Left lobe of liver (tissue), 2 donors: Measurements from ENCODE around the gene KRT6B. TPM values are rescaled to one million over a fixed set of nuclear protein-coding genes. Genes with fewer than 3 reads are reported as not detected.
"Not testable (repeated sequence)": the region's sequence is repeated elsewhere in the genome, so short reads cannot be mapped to it uniquely, and the experiment has no call there.

Experiments
- ATAC-seq: fragments of 200-7000 bp; cut with Tn5 transposase; one replicate; pipeline ENCODE4 v1.9.1; 2020; ENCODE audit warnings: mild to moderate bottlenecking, moderate library complexity
- DNase-seq: peaks from one replicate; pipeline ENCODE4 v3.0.0-alpha.2; 2020; ENCODE audit warnings: low spot score
- total RNA-seq: library from RNA; stranded (reverse); gene quantifications from one replicate; pipeline ENCODE4 v1.2.1, GENCODE V29; 2021
- donor health status: DM: no; HTN: no; CAD: no; lungs with moderate emphysema.
- donor health status: DM: no; HTN: yes; CAD: no.

KRT6B gene
- total RNA-seq, 1 donor from 2014 or later: not detected

- ATAC-seq (no peak), DNase-seq (no peak)
Measured at GRCh38 chr12:52473768-52474167, 21.8 kb upstream of the KRT6B start, which contains the start of gene KRT6C. Gene KRT6C (minus strand): TSS chr12:52473805. CDS start chr12:52473737, 68 bp downstream.

DNA sequence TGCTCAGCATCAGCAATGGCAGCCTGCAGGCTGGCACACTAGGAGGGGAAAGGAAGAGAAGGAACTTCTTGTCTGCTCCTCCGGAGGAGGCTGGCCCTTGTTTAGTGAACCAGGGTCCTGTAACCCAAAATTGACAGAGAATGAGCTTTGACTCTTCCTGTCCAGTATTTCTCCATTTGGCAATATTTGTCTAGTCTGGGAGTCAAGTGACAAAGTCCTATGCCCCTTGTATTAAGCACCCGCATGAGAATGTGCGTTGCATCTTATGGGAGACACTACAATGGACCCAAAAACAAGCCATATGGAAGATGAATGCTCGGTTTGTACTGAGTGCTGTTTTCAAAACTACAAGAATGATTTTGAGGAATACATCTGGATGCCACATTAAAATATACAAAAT is 17.9 kb upstream of the KRT6B start:
- ATAC-seq (peak; percentile 44), DNase-seq (no peak)

DNA sequence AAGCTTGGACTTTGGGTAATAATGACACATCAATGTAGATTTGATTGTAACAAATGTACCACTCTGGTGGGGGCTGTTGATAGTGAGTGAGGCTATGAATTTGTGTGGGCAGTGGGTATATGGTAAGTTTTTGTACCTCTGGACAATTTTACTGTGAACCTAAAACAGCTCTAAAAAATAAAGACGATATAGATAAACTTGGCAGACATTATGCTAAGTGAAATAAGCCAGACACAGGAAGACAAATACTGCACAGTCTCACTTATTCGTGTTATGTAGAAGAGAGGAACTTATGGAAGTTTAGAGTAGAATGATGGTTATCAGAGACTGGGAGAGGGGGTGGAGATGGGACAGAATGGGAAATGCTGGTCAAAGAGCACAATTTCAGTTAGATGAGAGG is 13.0 kb upstream of the KRT6B start:
- DNase-seq (no peak), ATAC-seq (no peak)

GRCh38 chr12:52461693-52462092 is 9.7 kb upstream of the KRT6B start:
- ATAC-seq (no peak), DNase-seq (no peak)

GRCh38 chr12:52458861-52459260 is 6.9 kb upstream of the KRT6B start:
- no peak for ATAC-seq

DNA sequence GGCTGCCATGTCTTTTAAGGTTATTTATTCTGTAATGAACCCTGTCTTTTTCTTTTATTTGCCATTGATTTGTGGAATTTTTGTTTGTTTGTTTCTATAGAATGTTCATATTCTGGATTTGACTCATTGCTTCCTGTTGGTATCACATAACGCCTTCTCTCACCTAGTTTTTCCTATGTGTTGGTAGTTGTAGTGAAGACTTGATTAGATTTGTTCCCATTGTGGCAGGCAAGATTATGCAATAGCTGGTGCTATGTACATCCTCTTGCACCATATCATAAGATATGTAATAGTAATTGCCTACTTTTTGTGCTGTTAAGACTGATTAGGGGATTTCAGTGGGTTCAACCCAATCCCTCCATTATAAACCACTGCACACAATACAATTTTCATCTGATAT is 3.9 kb upstream of the KRT6B start:
- no peak for ATAC-seq
- no peak for DNase-seq

More at GRCh38 chr12:52458861-52459260, 6.9 kb upstream of the KRT6B start:
- DNase-seq: no peak

DNA sequence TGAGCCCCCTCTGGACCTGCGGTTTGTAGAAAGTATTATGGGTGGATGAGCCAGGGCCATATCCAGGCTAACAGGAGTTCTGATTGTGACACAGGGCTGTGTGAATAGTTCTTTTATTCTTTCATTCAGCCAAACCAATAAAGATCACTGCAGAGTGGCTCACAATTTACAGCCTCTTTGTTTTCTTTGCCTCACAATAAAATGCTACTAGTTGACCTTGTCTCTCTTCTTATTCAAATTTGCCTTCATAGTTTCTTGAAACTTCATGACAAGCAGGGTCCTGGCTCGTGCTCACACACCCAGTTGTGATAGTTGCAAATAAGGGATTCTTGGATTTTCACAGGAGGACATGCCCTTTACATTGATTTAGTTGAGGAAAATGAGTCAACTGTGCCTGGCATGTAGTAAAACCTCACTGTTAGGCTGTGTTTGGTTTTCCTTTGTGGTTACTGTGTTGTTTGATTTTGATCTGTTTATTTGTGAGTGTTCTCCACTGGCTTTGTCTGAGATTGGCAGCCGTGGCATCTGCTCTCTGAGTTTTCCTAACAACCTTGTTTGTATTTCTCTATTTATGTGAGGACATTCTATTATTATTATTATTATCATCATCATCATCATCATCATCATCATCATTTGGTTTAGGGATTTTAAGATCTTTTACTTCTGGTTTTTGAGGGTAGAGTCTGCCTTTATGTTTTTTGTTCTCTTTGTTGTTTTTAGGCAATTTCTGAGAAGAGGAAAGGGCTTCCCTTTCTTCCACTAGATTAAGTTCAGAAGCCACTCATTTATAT is 2.7 kb upstream of the KRT6B start:
- no peak for ATAC-seq
- no peak for DNase-seq

GRCh38 chr12:52448228-52448627 is 3.7 kb downstream of the KRT6B start:
- no peak for ATAC-seq
- no peak for DNase-seq

GRCh38 chr12:52447196-52447595 is 4.8 kb downstream of the KRT6B start:
- DNase-seq, ATAC-seq: not testable (repeated sequence)

DNA sequence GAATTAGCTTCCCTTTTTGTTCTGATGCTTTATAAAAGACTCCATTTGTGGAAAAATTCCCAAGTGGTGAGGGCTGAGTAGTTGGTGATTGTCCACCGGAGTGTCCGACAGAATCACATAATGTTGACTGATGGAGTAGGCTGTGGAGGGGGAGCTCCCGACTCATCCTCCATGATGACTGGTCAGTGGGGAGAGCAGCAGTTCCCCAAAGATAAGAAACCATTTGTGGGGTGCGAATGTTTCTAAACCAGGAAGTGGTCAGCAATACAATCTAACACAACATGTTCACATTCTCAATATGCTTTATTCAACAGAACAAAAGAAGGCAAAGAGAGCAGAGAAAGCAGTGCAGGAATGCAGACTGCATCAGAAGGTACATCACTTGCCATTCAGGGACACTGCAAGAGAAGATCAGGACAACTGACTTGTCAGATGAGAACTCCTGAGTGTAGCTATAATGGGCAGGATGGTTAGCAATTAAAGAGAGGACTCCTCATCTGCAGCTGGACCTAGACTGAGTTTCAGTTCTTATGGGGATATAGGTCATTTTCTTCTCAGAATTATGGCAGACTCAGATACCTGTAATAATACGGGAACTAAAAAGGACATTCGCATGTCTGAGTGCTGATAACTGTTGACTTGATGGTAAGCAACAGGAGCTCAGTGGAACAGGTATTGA is 5.4 kb downstream of the KRT6B start:
- DNase-seq (no peak), ATAC-seq (no peak)

DNA sequence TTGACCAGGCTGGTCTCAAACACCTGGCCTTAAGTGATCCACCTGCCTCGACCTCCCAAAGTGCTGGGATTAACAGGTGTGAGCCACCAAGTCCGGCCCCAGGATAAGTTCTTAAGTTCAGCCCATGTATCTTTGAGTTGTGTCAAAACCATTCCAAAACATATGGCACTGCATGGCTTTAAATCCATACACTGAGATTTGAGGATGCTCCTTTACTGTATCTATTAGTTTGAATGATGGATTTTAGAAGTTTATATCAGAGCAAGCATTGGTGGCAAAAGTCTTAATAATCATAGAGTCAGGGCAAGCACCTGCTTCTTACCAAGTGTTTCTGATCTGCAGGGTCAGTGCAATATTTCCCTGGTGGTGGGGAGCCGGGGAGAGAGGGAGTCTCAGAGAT is 6.1 kb downstream of the KRT6B start:
- ATAC-seq (no peak), DNase-seq (no peak)

DNA sequence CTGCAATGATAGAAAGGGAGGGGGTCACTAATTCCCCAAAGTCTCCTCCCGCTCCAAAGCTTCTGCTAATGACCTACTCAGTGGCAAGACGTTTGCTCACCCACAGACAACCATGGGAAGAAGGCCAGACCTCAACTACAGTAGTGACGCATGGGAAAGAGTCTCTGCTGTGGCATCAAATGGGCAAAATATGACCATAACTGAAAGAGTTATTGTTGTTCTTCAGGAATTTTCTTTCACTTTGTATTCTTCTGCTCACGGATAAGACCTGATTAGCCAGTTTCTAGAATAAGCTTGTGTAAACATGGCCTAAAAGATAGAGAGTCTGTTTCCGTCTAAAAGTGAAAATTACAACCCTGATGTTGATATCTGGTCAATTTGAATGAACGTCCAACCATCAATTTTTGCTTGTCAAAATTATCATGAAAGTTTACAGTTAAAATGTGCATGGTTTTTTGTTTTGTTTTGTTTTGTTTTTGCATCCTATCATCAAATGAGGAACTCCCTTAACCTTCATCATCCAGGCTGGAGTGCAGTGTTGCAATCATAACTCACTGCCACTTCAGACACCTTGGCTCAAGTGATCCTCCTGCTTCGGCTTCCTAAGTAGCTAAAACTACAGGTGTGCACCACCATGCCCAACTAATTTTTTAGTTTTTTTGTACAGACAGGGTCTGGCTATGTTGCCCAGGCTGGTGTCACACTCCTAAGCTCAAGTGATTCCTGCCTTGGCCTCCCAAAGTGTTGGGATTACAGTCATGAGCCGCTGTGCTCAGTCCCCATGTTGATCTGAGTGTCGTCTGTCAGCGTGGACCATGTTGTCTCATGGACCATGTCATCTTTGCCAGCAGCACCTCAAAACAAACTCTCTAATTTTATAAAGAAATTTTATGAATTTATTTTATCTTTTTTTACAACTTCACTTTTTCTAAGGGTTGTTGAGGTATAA is 7.0 kb downstream of the KRT6B start:
- DNase-seq: no peak
- ATAC-seq: no peak

DNA sequence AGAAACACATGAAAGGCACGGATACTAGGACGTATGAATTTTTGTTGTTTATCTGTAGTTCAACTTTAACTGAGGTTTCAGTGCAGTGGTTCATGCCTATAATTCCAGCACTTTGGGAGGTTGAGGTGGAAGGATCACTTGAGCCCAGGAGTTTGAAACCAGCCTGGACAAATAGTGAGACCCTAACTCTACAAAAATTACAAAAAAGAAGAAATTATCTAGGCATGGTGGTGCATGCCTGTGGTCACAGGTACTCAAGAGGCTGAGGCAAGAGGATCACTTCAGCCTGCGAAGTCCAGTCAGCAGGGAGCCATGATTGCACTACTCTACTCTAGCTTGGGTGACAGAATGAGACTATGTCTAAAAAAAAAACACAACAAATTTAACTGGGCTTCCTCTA is 8.0 kb downstream of the KRT6B start:
- DNase-seq: no peak
- ATAC-seq: no peak

DNA sequence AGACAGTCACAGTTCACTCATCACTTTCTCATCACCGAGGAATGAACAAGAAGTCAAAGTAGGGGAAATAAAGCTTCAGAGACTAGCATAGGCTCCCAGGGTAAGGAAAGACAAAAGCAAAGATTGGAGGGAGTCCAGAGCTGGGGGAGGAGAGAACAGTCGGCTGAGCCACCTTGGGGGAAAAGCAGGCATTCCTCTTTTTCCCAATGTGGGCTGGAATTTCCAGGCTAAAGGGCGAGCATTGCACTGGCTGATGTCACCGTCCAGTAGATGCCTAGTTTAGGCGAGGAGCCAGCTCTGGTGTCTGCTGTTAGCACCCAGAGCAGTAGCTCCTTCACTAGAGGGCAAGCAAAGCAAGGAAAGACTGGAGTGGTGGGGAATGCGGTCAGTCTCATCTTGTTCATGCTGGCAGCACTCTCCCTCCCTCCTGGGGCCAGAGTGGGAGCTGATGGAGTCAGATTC is 9.3 kb downstream of the KRT6B start:
- DNase-seq: no peak
- ATAC-seq: peak; percentile 13

DNA sequence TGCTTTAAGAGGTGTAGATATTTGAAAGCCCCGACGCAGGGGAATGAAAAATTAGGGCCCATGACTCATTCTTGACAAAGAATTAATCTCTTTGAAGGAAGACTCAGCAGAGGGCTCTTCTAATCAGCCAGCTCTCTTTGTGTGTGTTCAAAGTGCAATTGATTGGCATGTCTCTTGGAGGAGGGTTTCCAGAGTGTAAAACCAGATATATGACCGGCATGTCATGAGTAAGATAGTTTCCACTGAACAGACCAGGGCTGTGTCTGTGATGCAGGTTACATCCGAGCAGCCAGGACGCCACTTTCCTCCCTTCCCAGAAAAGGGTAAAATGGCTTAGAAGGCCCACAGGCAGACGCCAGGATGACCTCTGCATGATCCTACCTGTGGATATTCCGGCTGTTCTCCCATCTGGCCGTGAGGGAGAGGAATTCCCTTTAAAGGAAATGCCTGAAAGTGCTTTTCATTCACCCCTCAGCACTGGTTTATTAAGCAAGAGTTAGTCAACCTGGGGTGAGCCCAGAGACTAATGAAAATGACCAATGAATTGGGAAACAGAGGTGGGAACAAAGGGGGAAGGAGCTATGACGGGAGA is 10.5 kb downstream of the KRT6B start:
- ATAC-seq: no peak
- DNase-seq: no peak

DNA sequence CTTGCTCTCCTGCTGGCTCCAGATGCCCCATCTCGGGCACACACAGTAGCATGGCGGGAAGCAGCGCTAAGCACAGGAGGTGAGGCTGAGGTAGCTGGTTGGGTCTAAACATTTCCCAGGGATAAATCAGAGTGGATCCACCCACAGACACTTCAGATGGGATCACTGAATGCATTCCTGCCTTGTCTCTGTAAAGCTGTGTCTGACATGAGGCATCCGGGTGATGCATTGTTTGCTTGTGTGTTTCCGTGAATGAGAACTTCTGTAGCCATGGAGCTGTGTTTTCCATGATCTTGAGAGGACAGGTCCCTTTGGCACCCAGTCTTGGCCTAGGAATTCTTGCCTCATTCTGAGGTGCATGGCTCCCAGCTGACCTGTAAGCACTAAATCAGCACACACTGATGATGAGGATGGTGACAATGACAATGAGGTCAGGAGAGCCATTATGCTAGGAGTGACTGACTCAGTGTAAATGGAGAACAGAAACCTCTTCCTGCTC is 11.1 kb downstream of the KRT6B start:
- DNase-seq (no peak), ATAC-seq (no peak)

GRCh38 chr12:52439845-52440244 is 12.1 kb downstream of the KRT6B start:
- no peak for DNase-seq
- no peak for ATAC-seq

GRCh38 chr12:52439420-52439819 is 12.5 kb downstream of the KRT6B start:
- DNase-seq: no peak
- no peak for ATAC-seq

DNA sequence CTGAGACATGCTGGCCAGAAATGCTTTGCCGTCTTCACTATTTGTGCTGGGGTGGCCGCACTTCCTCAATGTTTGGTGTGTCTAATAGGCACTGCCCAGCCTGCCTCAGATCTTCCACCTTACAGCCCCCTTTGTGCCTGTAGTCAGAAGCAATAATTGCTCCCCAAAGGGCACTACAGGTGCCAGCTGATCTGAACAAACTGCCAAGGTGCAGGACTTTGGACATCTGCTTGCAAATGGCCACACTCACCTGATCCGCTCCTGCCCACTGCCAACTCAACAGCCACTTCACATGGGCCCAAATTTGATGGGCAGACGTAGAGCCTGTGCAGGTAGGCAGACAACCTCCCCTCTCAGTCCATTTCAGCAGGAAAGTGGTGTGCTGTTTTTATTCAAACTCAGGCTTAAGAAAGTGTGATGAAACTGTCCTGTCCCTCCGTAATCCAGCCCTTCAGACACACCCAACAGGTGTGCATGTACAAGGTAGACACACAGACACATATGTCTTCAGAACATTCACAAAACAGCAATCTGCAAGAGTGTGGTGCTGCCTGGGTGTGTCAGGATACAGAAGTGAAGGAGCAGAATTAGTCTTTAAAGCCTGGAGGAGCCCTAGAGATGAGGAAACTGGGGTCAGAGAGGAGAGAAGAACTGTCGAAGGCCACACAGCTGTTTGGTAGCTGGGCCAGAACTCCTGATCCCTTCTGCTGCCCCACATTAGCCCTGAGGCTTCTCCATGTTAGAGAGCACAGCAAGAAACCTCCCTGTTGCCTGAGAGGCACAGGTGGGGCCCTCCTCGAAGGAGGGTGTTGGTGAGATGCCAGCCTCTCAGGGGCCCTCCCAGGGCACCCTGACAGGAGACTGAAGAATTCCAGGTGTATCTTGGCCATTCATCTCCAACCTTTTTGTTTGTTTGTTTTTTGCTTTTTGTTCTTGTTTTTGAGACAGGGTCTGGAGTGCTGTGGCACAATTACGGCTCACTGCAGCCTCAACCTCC is 13.3 kb downstream of the KRT6B start:
- peak; percentile 62 for ATAC-seq
- no peak for DNase-seq
